UCSD-AML1 (cell line): Measurements from ENCODE around the gene PSMD8.
A peak's percentile ranks its signal among the peaks of the same experiment; 100 is the strongest.
"Not testable (repeated sequence)": the region's sequence is repeated elsewhere in the genome, so short reads cannot be mapped to it uniquely, and the experiment has no call there.

ENCODE experiments used
- DNase-seq: peaks from one replicate; lab custom pipeline; 2025; ENCODE audit not compliant: unreplicated experiment; lab: John Stamatoyannopoulos, UW

Gene PSMD8

DNA sequence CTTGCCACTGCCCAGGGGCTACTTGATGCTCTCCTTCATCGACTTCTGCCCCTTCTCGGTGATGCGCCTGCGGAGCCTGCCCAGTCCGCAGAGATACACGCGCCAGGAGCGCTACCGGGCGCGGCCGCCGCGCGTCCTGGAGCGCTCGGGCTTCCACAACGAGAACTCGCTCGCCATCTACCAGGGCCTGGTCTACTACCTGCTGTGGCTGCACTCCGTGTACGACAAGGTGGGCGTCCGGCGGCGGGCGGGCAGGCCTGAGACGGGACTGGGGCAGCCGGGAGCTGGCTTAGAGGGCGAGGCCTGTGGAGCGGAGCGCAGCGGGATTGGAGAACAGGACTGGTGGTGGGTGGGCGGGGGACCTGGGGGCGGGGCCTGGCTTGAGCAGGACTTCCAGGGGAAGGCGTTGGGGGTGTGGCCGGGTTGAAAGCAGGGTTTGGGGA is 12.7 kb upstream of the PSMD8 start:
- DNase-seq, result peak; percentile 87

DNA sequence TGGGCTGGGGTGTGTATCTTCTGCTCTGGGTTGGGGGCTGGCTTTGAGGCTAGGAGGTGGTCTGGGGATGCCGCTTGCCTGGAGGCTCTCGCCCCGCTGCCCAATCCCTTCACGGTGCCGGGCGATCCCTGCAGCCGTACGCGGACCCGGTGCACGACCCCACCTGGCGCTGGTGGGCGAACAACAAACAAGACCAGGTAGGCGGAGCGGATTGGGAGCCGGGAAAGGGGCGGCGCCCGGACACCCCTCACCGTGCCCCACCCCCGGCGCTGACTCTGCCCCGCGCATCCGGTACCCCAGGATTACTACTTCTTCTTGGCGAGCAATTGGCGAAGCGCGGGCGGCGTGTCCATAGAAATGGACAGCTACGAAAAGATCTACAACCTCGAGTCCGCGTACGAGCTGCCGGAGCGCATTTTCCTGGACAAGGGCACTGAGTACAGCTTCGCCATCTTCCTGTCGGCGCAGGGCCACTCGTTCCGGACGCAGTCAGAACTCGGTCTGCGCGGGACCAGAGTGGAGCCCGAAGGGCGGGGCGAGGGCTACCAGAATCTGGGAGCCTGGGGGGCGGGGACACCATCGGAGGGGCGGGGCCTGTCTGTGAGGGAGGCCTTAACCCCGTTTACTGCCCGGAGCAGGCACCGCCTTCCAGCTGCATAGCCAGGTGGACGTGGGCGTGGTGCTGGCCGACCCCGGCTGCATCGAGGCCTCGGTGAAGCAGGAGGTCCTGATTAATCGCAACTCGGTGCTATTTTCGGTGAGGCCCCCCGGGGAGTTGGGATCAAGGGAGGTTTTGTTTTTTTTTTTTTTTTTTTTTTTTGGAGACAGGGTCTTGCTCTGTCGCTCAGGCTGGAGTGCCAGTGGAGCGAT is 12.1 kb upstream of the PSMD8 start:
- peak; percentile 90 for DNase-seq

DNA sequence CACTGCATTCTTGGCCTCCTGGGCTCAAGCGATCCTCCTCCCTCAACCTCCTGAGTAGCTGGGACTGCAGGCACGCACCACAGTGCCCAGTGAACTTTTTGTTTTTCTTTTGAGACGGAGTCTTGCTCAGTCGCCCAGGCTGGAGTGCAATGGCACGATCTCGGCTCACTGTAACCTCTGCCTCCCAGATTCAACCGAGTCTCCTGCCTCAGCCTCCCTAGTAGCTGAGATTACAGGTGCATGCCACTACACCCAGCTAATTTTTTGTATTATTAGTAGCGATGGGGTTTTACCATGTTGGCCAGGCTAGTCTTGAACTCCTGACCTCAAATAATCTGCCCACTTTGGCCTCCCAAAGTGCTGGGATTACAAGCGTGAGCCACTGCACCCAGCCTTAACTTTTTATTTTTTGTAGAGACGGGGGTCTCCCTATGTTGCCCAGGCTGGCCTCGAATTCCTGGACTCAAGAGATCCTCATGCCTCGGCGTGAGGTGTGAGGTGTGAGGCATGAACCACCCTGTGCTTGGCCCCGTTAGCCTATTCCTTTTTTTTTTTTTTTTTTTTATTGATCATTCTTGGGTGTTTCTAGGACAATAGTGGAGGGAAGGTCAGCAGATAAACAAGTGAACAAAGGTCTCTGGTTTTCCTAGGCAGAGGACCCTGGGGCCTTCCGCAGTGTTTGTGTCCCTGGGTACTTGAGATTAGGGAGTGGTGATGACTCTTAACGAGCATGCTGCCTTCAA is 11.3 kb upstream of the PSMD8 start:
- not testable (repeated sequence) for DNase-seq

DNA sequence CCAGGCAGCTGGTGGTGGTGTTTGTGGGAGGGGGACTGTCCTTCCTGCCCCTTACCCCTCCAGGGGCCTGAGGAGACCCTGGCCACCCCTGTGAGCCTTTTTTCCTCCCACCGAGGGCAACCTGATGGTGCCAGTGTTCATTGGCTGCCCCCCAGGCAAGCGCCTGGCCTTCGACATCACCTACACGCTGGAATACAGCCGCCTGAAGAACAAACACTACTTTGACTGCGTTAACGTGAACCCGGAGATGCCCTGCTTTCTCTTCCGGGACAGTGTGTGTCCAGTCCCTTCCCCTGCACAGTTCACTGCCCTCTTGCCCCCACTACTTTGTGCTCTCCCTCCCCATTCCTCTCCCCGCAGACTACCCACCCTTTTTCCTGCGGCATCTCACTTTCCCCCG is 7.3 kb upstream of the PSMD8 start:
- DNase-seq, result no peak

DNA sequence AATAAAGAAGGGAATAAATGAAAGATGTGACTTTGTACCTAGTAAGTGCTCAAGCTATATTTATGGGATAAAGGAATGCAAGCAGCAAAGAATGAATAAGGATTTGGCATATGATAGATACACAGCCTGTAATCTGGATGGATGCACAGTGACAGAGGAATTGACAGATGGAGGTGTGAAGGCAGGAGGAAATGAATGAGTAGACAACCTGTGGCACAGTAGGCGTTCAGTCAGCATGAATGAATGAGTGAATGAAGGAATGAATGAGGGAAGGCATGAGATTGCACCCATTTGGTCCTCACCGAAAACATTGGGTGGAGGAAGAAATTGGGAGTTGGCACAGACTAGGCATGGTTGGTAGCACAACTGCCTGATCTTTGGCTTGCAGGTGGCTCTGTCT is 4.8 kb upstream of the PSMD8 start:
- DNase-seq, result no peak

DNA sequence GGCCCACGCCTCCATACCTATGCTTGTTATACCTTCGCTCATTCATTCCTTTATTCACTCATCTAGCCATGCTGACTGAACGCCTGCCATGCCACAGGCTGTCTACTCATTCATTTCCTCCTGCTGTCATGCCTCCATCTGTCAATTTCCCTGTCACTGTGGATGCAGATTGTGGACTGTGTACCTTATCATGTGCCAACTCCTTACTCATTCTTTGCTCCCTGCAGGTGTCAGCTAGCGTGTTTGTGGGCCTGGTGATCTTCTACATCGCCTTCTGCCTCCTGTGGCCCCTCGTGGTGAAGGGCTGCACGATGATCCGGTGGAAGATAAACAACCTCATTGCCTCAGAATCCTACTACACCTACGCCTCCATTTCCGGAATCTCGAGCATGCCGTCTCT is 4.1 kb upstream of the PSMD8 start:
- DNase-seq, result no peak

DNA sequence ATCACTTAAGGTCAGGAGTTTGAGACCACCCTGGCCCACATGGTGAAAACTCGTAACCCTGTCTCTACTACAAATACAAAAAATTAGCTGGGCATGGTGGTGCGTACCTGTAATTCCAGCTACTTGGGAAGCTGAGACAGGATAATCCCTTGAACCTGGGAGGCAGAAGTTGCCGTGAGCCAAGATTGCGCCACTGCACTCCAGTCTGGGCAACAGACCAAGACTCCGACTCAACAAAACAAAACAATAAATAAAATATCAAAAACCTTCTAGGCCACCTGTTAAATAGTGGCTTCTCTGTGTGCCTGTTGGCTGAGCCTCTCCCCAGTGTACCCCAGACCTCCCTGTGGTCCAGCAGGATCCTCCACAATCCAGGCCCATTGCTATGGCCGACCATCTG is 3.3 kb upstream of the PSMD8 start:
- DNase-seq, result no peak

DNA sequence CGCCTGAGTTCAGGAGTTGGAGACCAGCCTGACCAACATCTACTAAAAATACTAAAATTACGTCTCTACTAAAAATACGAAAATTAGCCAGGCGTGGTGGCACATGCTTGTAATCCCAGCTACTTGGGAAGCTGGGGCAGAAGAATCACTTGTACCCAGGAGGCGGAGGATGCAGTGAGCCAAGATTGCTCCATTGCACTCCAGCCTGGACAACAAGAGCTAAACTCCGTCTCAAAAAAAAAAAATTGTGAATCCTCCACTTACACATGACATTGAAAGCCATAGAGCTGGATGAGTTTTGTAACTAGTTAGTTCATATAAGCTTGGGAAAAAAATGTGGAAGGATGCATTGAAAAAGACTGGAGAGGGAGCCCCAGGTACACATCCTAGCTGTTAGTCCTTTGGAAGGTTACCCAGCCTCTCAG is 452 bp upstream of the PSMD8 start:
- DNase-seq, result no peak

DNA sequence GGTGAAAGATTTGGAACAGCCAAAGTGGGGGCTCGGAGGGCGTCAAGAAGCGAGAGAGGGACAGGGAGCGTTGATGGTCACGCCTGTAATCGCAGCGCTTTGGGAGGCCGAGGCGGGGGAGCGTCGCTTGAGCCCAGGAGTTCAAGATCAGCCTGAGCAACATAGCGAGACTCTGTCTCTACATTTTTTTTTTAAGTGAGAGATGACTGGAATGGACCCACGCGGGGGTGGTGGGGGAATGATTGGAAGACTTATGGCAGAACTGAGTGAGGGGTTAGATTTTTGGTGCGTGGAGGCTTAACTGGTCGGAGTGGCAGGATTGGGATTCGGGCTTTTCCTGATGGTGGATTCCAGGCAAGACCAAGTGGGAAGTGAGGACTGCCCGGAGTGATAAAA is 725 bp downstream of the PSMD8 start:
- no peak for DNase-seq

DNA sequence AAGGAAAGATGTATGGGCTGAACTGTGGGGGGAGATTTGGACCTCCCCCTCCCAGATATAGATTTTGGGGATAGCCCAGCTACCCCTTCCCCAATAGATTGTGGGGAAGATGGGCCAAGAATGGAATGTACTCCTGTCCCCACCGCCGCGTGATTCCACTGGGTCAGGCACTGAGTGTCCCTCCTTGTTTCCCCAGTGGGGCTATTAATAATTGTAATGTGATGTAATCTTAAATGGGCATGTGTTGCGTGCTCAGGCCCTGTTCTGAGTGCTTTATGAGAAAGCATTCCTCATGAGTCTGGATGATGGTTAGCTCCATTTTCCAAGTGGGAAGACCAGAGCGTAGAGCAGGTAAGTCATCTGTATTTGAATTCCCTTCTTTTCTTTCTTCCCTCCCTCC is 1.4 kb downstream of the PSMD8 start:
- no peak for DNase-seq

DNA sequence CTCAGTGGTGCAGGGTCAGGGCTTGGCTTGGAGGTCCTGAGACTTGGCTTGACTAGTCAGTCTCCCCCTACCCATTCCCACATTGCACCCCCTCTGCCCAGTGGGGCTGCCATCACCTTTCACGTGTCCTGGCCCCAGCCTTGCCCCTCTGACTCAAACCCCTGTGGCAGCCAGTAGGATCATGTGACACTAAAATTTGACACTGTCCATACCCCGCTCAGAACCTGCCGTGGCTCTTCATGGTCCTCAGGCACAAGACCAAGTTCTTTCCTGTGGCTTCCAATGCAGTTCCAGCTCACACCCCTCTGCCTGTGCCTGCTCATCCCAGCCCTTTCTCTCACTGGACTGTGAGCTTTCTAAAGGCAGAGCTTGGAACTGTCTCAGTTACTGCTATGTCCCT is 2.2 kb downstream of the PSMD8 start:
- DNase-seq, result no peak

DNA sequence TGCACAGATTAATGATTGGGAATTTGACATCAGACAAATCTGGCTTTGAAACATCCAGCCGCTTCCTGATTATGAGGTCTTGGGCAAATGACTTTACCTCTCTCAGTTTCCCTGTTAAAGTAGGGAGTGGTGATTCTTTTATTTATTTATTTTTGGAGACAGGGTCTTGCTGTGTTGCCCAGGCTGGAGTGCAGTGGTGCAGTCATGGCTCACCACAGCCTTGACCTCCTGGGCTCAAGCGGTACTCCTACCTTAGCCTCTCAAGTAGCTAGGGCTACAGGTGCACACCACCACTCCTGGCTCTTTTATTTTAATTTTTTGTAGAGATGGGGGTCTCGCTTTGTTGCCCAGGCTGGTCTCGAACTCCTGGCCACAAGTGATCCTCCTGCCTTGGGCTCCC is 2.7 kb downstream of the PSMD8 start:
- DNase-seq, result no peak

DNA sequence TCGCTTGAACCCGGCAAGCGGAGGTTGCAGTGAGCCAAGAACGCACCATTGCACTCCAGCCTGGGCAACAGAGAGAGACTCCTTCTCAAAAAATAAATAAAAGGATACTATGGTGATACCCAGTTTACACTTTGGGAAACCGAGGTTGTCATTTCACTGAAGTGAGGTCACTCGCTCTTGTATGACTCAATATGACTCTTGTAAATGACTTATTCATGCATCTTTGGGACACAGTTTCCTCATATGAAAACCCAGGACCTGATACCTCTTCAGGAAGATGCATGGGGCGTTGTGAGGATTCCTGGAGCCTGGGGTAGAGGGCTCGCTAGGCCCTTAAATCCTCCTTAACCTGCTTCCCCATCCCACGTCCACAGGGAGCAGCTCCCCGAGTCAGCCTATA is 4.5 kb downstream of the PSMD8 start:
- DNase-seq, result no peak

DNA sequence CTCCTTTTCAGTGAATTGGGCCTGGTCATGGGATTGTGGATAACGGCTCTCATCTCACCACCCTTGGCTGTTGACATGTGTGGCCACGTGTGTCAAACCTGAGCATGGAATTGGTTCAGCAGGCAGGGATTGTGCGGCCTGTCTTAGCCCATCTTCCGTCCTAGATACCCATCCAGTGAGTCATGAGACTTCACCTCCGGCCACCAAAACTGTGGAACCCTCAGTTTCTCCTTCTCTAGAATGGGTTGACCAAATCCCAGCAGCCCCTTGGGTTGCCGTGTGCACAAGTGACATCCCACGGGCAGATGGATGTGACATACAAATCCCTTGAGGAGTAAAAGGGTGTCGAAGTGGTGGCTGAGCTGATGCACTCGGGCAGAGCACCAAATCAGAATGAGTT is 6.8 kb downstream of the PSMD8 start:
- no peak for DNase-seq

DNA sequence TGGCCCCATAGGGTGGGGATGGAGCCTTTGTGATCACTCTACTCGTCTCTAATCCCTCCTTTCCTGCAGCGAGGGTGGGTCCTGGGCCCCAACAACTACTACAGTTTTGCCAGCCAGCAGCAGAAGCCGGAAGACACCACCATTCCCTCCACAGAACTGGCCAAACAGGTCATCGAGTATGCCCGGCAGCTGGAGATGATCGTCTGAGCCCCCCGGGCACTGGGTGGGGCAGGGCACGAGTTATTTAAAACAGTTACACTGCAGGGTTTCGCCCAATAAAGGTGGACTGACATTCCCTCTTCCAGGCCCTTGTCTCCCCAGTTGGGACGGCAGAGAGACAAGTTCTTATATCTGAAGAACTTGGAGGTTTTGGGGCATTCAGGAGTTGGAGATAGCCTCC is 8.8 kb downstream of the PSMD8 start:
- DNase-seq, result no peak

DNA sequence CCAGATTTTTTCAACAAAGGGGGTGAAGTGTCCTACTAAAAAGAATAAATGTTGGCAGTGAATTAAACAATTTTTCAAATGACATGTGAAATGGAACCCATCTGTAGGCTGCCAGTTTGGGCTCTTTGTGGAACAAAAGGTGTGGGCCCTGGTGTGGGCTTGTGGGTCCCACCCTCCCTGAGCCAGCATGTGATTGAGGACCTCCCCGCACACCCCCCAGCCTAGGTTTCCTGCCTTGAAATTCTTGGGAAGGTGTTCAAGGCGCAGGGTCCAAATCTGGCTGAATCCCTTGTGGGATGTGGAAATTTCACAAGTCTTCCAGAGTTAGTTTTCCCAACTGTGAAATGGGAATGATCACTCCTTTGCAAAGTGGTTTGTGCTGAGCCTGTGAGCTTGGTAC is 9.4 kb downstream of the PSMD8 start:
- no peak for DNase-seq

DNA sequence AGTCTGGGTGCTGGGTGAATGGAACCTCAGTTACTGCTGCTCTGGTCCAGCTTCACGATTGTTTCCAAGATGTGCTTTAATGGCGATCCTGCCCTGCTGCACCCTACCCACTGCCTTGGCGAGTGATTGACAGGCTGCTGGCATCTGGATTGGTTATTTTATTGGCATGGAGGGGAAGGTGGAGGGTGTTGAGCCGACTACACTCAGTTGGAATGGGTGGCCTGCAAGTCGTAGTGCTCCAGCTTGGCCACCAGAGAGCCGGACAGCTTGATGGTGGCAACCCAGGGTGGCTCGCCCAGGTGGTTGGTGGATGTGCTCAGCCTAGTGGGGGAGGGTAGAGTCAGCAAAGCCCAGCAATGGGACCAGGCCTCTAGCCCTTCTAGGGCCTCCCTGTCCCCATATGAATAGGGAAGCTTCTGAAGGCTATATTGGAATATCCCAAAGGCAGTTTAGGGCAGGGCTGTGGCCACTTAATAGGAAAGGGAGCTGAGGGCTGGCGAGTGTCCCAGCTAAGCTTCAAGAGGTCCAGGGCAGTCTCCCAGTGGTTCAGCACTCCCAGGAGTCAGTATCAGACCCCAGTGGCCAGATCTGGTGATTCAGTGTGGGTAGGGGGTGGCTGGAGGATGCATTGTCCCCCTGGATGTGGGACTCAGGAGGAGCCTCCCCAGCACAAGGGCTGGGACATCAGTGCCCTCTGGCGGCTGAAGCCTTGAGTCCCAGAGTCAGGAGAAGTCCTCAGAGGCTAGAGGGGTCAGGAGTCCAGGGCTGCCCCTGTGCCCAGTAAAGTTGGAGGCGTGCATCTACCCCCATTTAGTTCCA is 10.0 kb downstream of the PSMD8 start:
- DNase-seq, result no peak

DNA sequence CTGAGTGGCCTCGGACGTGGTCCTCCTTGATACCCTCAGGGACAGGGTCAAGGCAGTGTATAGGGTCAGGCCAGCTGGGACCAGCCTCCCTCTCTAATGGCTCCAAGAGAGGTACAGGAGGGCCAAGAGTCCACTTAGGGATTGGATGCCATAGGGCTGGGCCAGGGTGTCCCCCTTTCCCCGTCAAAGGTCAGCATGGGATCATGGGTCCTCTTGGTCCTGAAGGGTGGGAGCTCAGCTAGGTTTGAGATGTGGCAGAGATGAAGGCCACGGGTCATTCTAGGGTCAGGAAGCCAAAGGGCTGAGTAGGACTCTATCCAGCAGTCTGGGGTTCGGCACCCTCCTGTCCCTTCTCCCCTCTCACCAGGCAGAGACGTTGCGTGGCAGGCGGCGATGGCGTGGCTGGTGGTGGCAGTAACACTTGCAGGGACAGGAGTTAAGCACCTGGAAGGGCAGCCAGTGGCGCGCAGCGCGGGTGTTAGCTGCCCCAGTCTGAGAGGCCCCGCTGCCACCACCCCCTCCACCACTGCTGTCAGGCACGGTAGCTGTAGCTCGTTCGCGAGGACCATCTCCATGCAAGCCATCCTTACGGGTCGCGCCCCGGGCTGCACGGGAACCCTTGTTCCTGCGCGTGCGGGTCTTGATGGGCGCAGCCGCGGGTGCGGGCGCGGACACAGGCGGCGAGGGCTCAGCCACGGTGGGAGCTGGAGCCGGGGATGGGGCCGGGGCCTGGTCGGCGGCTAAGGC is 10.9 kb downstream of the PSMD8 start:
- no peak for DNase-seq

DNA sequence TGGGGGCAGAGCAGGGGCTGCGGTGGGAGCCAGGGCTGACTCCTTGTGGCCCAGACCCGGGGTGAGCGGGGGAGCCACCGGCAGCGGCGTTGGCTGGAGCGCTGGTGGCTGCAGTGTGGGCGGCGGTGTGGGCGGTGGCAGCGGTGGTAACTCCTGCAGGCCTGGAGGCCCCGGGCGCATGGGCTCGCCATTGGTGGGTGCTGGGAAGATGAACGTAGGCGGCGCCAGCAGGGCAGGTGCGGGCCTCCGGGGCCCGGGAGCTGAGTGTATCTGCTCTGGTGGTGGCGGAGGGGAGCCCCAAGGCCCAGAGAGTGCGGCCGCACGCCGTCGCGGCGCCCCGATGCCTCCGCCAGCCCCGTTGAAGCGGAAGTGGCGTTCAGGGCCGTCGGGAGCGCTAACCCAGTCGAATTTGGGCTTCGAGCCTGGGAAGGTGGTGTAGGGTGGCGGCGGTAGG is 11.5 kb downstream of the PSMD8 start:
- DNase-seq, result no peak

DNA sequence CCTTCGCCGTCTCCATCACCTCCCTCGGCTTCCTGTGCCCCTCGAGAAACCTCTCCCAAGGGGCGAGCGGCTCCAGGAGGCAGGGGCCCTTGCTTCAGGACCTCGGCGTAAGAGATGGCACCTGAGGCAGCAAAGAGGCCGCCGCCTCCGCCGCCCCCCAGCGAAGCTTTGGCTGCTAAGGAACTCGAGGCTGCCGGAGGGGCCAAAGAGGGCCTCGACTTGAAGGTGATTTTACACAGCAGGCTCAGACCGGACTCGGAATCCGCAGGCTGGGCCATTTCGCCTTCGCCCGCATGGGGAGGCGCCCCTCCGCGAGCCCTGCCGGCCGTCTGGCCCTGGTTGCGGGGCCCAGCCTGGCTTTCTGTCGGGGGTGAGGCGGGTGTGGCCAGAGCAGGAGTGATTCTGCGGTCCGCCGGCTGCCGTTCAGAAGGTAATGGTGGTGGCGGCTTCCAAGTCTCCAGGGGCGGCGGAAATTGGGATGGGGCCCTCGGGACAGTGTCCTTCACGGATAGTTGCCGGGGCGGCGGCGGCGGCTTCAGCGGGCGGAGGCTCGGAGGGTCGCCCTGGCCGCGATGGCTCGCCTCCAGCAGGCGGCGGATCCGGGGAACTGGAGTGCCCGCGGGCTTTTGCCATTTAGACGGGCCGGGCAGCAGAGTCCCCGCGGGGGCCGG is 12.1 kb downstream of the PSMD8 start:
- DNase-seq, result no peak
